Peyer's patch (tissue), 4 donors: ENCODE data around the gene SLC18A3.

Experiments
- CTCF ChIP-seq, 6 experiments: fragments of 450-650 bp in 4 of 6; fragments of 200-600 bp in 2 of 6; sonication (generic) in 1 of 6; IDR thresholded peaks; one replicate each; pipeline ENCODE4 v1.5.1; 2017 to 2019; ENCODE audit warnings: antibody characterized with exemption in 6 of 6, mild to moderate bottlenecking in 3 of 6, moderate library complexity in 1 of 6
- POLR2A ChIP-seq, 2 donors: fragments of 450-650 bp; IDR thresholded peaks; one replicate each; pipeline ENCODE4 v1.5.1; 2017; ENCODE audit warnings: antibody characterized with exemption in 2 of 2, mild to moderate bottlenecking in 2 of 2, moderate library complexity in 2 of 2

DNA sequence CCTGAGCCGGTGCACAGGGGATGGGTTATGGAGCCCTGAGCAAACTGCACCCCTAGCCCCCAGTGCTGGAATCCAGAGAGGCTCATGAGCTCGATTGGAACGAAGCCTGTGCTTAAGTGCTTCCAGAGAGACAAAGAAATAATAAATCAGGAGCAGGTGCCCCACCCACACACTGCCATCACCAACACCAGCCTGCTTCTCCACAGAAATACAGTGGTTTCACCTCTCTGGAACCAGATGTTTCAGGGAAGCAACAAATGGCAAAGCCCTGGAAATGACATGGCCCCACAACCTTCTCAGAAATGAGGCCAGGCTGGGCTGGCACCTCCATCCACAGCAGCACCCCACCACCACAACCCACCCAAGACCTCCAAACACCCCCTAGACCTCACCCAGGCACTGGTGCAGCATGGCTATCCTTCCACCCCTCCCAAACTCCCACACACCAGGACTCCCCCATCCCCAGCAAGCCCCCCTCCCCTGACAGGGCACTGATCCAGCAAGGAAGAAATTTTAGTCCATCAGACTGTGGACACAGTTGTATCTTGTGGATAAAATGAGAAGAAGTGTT is 4.1 kb upstream of the SLC18A3 start:
- no peak for TF ChIP-seq CTCF (IDR thresholded peaks at IDR 0.05)
- TF ChIP-seq POLR2A (IDR thresholded peaks at IDR 0.05) = no peak
